ENCODE results near the gene TRABD2B. TPM values are rescaled to one million over a fixed set of nuclear protein-coding genes. Genes with fewer than 3 reads are reported as not detected.

The TRABD2B gene
- total RNA-seq, 2 donors from 2014 or later = 2.6 to 4.3 TPM

DNA sequence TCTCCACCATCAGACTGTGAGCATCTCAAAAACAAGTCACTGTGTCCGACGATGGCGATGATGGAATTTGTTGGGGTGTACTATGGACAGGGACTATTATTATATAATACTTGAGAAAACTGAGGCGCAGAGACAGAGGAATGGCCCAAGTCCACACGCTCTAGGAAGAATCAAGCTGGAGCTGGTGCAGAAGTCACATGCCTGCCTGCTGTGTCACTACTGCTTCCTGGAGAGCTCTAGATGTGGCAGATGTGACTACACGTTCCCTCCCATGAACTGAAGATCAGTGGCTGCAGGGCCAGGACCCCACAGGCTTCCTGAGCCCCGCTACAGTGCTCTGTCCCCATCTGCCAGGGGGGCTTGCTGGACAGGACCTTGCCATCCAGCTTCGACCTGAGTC, 56.9 kb downstream of the TRABD2B start:
- WGBS, 2 donors = 71 to 75% methylated on average over 8 of the region's 8 CpGs
- peaks cover 43% of the 10 kb centered on the region for H3K4me1 ChIP-seq
- ATAC-seq (no peak), DNase-seq (no peak)
- no peak overlapping the region for H3K4me3 ChIP-seq
- no peaks in the 10 kb centered on the region for H3K36me3 ChIP-seq (replicated peaks in 1 of 2; ENCODE audit: insufficient read depth in 1 of 2, low read depth in 2 of 2)
- H3K27me3 ChIP-seq = no peaks in the 10 kb centered on the region
- intact Hi-C loops (cut with DNase I) = no loop called here
- no peak overlapping the region for H3K27ac ChIP-seq
- TF ChIP-seq POLR2A (IDR thresholded peaks at IDR 0.05) = no peak
- TF ChIP-seq, protein P1, sequence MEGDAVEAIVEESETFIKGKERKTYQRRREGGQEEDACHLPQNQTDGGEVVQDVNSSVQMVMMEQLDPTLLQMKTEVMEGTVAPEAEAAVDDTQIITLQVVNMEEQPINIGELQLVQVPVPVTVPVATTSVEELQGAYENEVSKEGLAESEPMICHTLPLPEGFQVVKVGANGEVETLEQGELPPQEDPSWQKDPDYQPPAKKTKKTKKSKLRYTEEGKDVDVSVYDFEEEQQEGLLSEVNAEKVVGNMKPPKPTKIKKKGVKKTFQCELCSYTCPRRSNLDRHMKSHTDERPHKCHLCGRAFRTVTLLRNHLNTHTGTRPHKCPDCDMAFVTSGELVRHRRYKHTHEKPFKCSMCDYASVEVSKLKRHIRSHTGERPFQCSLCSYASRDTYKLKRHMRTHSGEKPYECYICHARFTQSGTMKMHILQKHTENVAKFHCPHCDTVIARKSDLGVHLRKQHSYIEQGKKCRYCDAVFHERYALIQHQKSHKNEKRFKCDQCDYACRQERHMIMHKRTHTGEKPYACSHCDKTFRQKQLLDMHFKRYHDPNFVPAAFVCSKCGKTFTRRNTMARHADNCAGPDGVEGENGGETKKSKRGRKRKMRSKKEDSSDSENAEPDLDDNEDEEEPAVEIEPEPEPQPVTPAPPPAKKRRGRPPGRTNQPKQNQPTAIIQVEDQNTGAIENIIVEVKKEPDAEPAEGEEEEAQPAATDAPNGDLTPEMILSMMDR (IDR thresholded peaks at IDR 0.05) = no peak
- H3K9me3 ChIP-seq = no peaks in the 10 kb centered on the region

- intact Hi-C loops (cut with DNase I) = no loop called here
- ATAC-seq = no peak
- Histone ChIP-seq H3K4me3 (no peak overlapping the region), H3K4me1 (peaks cover 44% of the 10 kb centered on the region), H3K36me3 (replicated peaks in 1 of 2; ENCODE audit: insufficient read depth in 1 of 2, low read depth in 2 of 2) (no peaks in the 10 kb centered on the region), H3K9me3 (no peaks in the 10 kb centered on the region), H3K27me3 (no peaks in the 10 kb centered on the region), H3K27ac (peak overlapping the region in 1 of 4 donors; percentile 26)
- WGBS, 2 donors = 13 to 25% methylated on average over 2 of the region's 2 CpGs
- TF ChIP-seq, protein P1 (IDR thresholded peaks at IDR 0.05) = no peak
- no peak for TF ChIP-seq POLR2A (IDR thresholded peaks at IDR 0.05)
- peak in 1 of 4 donors; percentile 19 for DNase-seq
Measured at GRCh38 chr1:47938520-47938919, 58.7 kb downstream of the TRABD2B start.

- DNase-seq (no peak), ATAC-seq (no peak)
- Histone ChIP-seq H3K4me3 (no peak overlapping the region), H3K9me3 (no peaks in the 10 kb centered on the region), H3K27me3 (no peaks in the 10 kb centered on the region), H3K27ac (peak overlapping the region in 1 of 4 donors; percentile 26), H3K36me3 (replicated peaks in 1 of 2; ENCODE audit: insufficient read depth in 1 of 2, low read depth in 2 of 2) (no peaks in the 10 kb centered on the region), H3K4me1 (peaks cover 44% of the 10 kb centered on the region)
- intact Hi-C loops (cut with DNase I) = no loop called here
- no peak for TF ChIP-seq POLR2A (IDR thresholded peaks at IDR 0.05)
- TF ChIP-seq, protein P1 (IDR thresholded peaks at IDR 0.05) = no peak
- 82 to 84% methylated on average over 5 of the region's 5 CpGs for WGBS, 2 donors
Measured at GRCh38 chr1:47937586-47938254, 59.5 kb downstream of the TRABD2B start.

DNA sequence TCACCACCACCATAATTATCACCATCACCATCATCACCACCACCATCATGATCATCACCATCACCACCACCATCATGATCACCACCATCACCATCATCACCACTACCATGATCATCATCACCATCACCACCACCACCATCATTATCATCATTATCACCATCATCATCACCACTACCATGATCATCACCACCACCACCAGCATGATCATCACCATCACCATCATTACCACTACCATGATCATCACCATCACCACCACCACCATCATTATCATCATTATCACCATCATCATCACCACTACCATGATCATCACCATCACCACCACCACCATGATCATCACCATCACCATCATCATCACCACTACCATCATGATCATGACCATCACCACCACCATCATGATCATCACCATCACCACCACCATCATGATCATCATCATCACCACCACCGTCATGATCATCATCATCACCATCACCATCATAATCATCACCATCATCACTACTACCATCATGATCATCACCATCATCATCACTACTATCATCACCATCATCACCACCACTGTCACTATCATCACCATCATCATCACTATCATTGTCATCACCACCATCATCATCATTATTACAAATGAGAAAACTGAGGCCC, 60.2 kb downstream of the TRABD2B start:
- Histone ChIP-seq H3K4me3 (no peak overlapping the region), H3K9me3 (no peaks in the 10 kb centered on the region), H3K4me1 (peaks cover 37% of the 10 kb centered on the region), H3K27me3 (no peaks in the 10 kb centered on the region), H3K27ac (no peak overlapping the region), H3K36me3 (replicated peaks in 1 of 2; ENCODE audit: insufficient read depth in 1 of 2, low read depth in 2 of 2) (no peaks in the 10 kb centered on the region)
- no peak for ATAC-seq
- TF ChIP-seq POLR2A (IDR thresholded peaks at IDR 0.05) = no peak
- TF ChIP-seq, protein P1 (IDR thresholded peaks at IDR 0.05) = no peak
- DNase-seq = no peak
- WGBS, 2 donors = 79 to 83% methylated on average over 1 of the region's 1 CpG
- intact Hi-C loops (cut with DNase I) = no loop called here

All from body of pancreas (tissue), 4 donors.